Measurements from ENCODE around the gene ACYP1. TPM values are rescaled to one million over a fixed set of nuclear protein-coding genes. Genes with fewer than 3 reads are reported as not detected.

ACYP1 gene
- total and polyA plus RNA-seq, 9 donors, result 5.5 to 27.7 (median 11.2) TPM

DNA sequence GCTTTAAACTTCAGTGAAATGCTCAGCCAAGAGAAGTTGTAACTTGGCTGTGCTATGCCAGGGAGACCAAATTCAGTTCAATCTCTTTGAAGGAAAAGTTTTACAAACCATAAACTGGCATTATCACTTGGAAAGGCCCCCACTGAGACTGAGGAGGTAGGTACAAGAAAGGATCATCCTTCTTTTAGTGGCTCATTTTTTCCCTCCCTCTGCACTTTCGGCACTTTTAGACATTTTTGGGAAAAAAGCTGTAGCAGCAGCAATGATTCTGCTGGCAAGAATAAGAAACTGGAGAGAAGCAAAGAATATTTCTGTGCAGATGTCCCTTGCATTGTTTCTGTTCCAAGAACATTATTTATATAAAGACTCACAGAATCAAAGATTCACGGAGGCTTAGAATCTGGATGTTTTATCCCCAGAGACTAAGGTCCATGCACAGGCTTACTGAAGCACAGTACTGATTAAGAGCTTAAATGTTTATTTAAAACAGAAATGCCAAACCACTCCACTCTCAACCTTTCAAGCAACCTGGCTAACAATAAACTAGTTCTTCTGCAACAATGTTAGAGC lies 17.9 kb upstream of the ACYP1 start:
- Histone ChIP-seq H3K9me3 (no peaks in the 10 kb centered on the region), H3K4me3 (no peak overlapping the region), H3K27ac (no peak overlapping the region), H3K4me1 (ENCODE audit: insufficient read depth) (peaks cover 2% of the 10 kb centered on the region), H3K27me3 (no peaks in the 10 kb centered on the region), H3K36me3 (no peaks in the 10 kb centered on the region)
- TF ChIP-seq, protein P1, sequence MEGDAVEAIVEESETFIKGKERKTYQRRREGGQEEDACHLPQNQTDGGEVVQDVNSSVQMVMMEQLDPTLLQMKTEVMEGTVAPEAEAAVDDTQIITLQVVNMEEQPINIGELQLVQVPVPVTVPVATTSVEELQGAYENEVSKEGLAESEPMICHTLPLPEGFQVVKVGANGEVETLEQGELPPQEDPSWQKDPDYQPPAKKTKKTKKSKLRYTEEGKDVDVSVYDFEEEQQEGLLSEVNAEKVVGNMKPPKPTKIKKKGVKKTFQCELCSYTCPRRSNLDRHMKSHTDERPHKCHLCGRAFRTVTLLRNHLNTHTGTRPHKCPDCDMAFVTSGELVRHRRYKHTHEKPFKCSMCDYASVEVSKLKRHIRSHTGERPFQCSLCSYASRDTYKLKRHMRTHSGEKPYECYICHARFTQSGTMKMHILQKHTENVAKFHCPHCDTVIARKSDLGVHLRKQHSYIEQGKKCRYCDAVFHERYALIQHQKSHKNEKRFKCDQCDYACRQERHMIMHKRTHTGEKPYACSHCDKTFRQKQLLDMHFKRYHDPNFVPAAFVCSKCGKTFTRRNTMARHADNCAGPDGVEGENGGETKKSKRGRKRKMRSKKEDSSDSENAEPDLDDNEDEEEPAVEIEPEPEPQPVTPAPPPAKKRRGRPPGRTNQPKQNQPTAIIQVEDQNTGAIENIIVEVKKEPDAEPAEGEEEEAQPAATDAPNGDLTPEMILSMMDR (IDR thresholded peaks at IDR 0.05), result no peak
- TF ChIP-seq POLR2A (IDR thresholded peaks at IDR 0.05) (no peak), EP300 (IDR thresholded peaks at IDR 0.05) (no peak)
- intact Hi-C loops (cut with DNase I), result loop anchor here (10.0 kb wide), 2 partner anchors 137 to 167 kb away; no protein-coding TSS in a partner anchor
- WGBS, 3 donors, result 15 to 23% (median 21%) methylated on average over 2 of the region's 2 CpGs
- no peak for DNase-seq

DNA sequence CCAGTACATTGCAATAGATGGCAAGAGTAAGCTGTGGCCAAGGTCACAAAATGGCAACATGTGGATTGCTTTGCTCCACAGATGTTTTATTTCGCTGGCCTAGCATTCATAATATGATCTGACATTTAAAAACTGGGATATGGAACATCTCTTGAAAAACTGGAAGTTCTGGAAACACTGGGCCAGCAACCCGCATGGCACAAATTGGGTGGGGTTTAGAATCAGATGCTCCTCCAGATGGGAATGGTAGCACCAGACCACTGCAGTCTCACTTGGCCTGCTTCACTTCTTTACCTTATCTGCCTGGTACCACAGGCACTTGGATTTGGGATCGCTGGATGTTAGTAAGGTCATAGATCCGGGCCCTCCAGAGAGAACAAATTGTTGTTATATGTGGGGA lies 15.7 kb upstream of the ACYP1 start:
- WGBS, 3 donors, result 24 to 42% (median 31%) methylated on average over 4 of the region's 4 CpGs
- Histone ChIP-seq H3K27ac (no peak overlapping the region), H3K36me3 (no peaks in the 10 kb centered on the region), H3K9me3 (no peaks in the 10 kb centered on the region), H3K27me3 (no peaks in the 10 kb centered on the region), H3K4me1 (ENCODE audit: insufficient read depth) (peaks cover 2% of the 10 kb centered on the region), H3K4me3 (no peak overlapping the region)
- DNase-seq, result no peak
- intact Hi-C loops (cut with DNase I), result no loop called here
- no peak for TF ChIP-seq POLR2A (IDR thresholded peaks at IDR 0.05)
- TF ChIP-seq EP300 (IDR thresholded peaks at IDR 0.05), result no peak
- TF ChIP-seq, protein P1 (IDR thresholded peaks at IDR 0.05), result no peak

DNA sequence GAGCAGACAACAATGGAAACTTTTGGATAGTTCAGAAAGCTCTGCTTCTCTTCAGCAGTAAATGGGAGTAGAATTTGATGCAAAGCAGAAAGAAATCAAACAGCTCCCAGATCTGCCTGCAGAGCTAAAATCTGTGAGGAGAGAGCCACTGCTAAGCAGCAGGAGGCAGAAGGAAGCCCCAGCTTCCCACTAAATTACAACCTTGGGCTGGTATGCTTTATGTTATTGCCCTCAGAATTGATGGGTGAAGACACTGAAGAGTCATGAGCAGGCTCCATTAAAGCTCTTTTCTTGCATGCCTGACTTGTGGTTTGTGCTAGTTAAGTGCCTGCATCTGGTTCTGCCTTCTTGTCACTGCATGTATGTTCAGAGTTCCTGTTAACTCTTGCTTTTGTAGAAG lies 14.0 kb upstream of the ACYP1 start:
- H3K4me3 ChIP-seq, result no peak overlapping the region
- H3K27me3 ChIP-seq, result no peaks in the 10 kb centered on the region
- intact Hi-C loops (cut with DNase I), result no loop called here

DNA sequence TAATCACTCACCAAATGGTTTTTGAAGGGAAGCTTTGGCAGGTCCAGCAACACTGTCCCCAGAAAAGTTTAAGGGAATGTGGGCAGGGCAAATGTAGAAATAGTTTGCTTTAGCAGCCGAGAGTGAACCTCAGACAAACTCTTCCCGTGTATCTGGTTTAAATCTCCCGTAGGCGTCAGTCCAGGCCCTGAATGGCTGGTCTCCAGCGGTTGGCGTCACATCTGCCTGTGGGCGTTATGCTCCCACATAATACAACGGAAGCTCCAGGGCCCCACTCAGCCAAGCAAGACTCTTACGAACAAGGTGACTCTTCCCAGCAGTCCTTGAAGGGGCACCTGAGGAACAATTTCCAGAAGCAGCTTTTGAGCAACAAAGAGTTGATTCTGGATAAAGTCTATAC lies 6.6 kb upstream of the ACYP1 start:
- WGBS, 3 donors, result 67 to 80% (median 73%) methylated on average over 9 of the region's 9 CpGs
- Histone ChIP-seq H3K4me3 (no peak overlapping the region), H3K4me1 (ENCODE audit: insufficient read depth) (peaks cover 2% of the 10 kb centered on the region), H3K36me3 (no peaks in the 10 kb centered on the region), H3K27me3 (no peaks in the 10 kb centered on the region), H3K27ac (no peak overlapping the region), H3K9me3 (no peaks in the 10 kb centered on the region)
- TF ChIP-seq POLR2A (IDR thresholded peaks at IDR 0.05) (no peak), EP300 (IDR thresholded peaks at IDR 0.05) (no peak)
- TF ChIP-seq, protein P1 (IDR thresholded peaks at IDR 0.05), result no peak
- peak in 3 of 5 donors; percentile 42 to 50 (median 42) for DNase-seq
- intact Hi-C loops (cut with DNase I), result no loop called here

More for the DNA sequence above, 14.0 kb upstream of the ACYP1 start:
- H3K4me1 ChIP-seq (ENCODE audit: insufficient read depth), result peaks cover 2% of the 10 kb centered on the region
- no peaks in the 10 kb centered on the region for H3K36me3 ChIP-seq
- DNase-seq, result no peak
- TF ChIP-seq, protein P1 (IDR thresholded peaks at IDR 0.05), result no peak
- TF ChIP-seq EP300 (IDR thresholded peaks at IDR 0.05) (no peak), POLR2A (IDR thresholded peaks at IDR 0.05) (no peak)
- no peaks in the 10 kb centered on the region for H3K9me3 ChIP-seq
- no peak overlapping the region for H3K27ac ChIP-seq
